Spleen (tissue), 7 donors: ENCODE data around the gene BLTP2.

Experiments used
- POLR2AphosphoS5 ChIP-seq, 3 donors: sonication (generic); formaldehyde crosslinking; IDR thresholded peaks; one replicate each; pipeline ENCODE4 v1.5.1; 2017; ENCODE audit warnings: antibody characterized with exemption in 3 of 3
- TF ChIP-seq, protein P1 (sequence below), 11 experiments: fragments of 200-600 bp in 7 of 11; fragments of 450-650 bp in 4 of 11; sonication (generic) in 4 of 11; IDR thresholded peaks in 8 of 11; conservative IDR thresholded peaks in 3 of 11; 1 replicate in 7 of 11; 2 replicates in 4 of 11; pipeline versions ENCODE4 v1.4.0 to v1.8.0; 2016 to 2021; ENCODE audit warnings: antibody characterized with exemption in 11 of 11, inconsistent platforms in 4 of 11, mild to moderate bottlenecking in 1 of 11
- donor health status: DM: no; HTN: no; CAD: no; lungs with moderate emphysema.
- donor health status: DM: no; HTN: no; CAD: no.
- donor health status: DM: no; HTN: no; CAD: no.

DNA sequence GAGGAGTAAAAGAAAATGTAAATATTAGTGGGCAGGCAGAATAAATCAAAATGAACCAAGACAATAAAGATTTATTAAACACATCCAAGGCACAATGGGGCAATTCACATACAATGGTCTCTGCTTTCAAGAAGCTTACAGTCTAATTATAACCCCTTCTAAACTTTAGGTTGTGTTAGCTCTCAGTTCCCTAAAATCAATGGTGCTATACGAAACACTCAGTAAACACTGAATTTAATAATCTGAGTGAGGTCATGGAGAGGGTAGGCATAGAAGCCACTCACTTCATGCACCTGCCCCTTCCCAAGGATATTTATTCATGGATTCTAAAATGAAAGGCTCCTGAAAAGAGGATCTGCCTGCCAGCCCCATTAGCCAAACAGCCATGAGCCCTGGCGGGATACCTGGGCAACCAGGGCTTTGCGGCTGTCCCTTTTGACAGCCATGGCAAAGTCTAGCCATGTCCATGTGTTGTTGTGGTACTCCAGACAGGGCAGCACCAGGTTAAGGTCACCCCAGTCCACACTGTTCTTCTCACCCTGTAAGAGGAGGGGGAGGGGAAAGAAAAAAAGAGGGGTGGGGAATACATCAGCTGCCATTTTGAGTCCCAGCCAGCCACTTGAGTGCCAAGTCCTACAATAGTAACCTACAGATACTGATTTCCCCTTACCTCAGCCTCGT is 29.6 kb downstream of the BLTP2 start:
- TF ChIP-seq, protein P1, sequence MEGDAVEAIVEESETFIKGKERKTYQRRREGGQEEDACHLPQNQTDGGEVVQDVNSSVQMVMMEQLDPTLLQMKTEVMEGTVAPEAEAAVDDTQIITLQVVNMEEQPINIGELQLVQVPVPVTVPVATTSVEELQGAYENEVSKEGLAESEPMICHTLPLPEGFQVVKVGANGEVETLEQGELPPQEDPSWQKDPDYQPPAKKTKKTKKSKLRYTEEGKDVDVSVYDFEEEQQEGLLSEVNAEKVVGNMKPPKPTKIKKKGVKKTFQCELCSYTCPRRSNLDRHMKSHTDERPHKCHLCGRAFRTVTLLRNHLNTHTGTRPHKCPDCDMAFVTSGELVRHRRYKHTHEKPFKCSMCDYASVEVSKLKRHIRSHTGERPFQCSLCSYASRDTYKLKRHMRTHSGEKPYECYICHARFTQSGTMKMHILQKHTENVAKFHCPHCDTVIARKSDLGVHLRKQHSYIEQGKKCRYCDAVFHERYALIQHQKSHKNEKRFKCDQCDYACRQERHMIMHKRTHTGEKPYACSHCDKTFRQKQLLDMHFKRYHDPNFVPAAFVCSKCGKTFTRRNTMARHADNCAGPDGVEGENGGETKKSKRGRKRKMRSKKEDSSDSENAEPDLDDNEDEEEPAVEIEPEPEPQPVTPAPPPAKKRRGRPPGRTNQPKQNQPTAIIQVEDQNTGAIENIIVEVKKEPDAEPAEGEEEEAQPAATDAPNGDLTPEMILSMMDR (IDR thresholded peaks at IDR 0.05 in 8 of 11, conservative IDR thresholded peaks at IDR 0.05 in 3 of 11) = no peak
- TF ChIP-seq POLR2AphosphoS5 (IDR thresholded peaks at IDR 0.05) = no peak
